Measurements from ENCODE around the gene TMEM164.
"Not testable (repeated sequence)": the region's sequence is repeated elsewhere in the genome, so short reads cannot be mapped to it uniquely, and the experiment has no call there.

The TMEM164 gene

GRCh38 chrX:110002300-110003166 is at the start of gene TMEM164:
Gene TMEM164 (plus strand): TSS chrX:110003114. CDS start chrX:110003775, 661 bp downstream.
- Mint-ChIP-seq H3K27me3 (peaks cover 32% of the 10 kb centered on the region), H3K9me3 (no peaks in the 10 kb centered on the region), H3K27ac (peak within 1 kb of the TSS; percentile 88), H3K36me3 (ENCODE audit: low read depth) (no peaks in the 10 kb centered on the region), H3K4me1 (ENCODE audit: low read depth) (peaks cover 38% of the 10 kb centered on the region), H3K4me3 (peak within 1 kb of the TSS; percentile 84)
- DNase-seq, result peak; percentile 85

GRCh38 chrX:109954333-109954732 is 48.6 kb upstream of the TMEM164 start:
- Mint-ChIP-seq H3K27ac (no peak overlapping the region), H3K4me3 (no peak overlapping the region), H3K4me1 (ENCODE audit: low read depth) (peaks cover 2% of the 10 kb centered on the region), H3K9me3 (no peaks in the 10 kb centered on the region), H3K36me3 (ENCODE audit: low read depth) (no peaks in the 10 kb centered on the region), H3K27me3 (peaks cover 5% of the 10 kb centered on the region)
- no peak for DNase-seq

GRCh38 chrX:109954955-109955354 is 48.0 kb upstream of the TMEM164 start:
- no peak overlapping the region for H3K27ac Mint-ChIP-seq
- no peak for DNase-seq

GRCh38 chrX:109958266-109958665 is 44.6 kb upstream of the TMEM164 start:
- Mint-ChIP-seq H3K4me1 (ENCODE audit: low read depth) (peaks cover 2% of the 10 kb centered on the region), H3K4me3 (no peak overlapping the region), H3K9me3 (no peaks in the 10 kb centered on the region), H3K27ac (no peak overlapping the region), H3K27me3 (no peaks in the 10 kb centered on the region), H3K36me3 (ENCODE audit: low read depth) (no peaks in the 10 kb centered on the region)
- DNase-seq, result no peak

More at GRCh38 chrX:109954955-109955354, 48.0 kb upstream of the TMEM164 start:
- Mint-ChIP-seq H3K4me1 (ENCODE audit: low read depth) (peaks cover 2% of the 10 kb centered on the region), H3K9me3 (no peaks in the 10 kb centered on the region), H3K4me3 (no peak overlapping the region), H3K36me3 (ENCODE audit: low read depth) (no peaks in the 10 kb centered on the region), H3K27me3 (no peaks in the 10 kb centered on the region)

GRCh38 chrX:109959356-109959871 is 43.5 kb upstream of the TMEM164 start:
- Mint-ChIP-seq H3K4me3 (no peak overlapping the region), H3K4me1 (ENCODE audit: low read depth) (peaks cover 2% of the 10 kb centered on the region), H3K27ac (no peak overlapping the region), H3K36me3 (ENCODE audit: low read depth) (no peaks in the 10 kb centered on the region), H3K27me3 (peaks cover 6% of the 10 kb centered on the region), H3K9me3 (no peaks in the 10 kb centered on the region)
- no peak for DNase-seq

DNA sequence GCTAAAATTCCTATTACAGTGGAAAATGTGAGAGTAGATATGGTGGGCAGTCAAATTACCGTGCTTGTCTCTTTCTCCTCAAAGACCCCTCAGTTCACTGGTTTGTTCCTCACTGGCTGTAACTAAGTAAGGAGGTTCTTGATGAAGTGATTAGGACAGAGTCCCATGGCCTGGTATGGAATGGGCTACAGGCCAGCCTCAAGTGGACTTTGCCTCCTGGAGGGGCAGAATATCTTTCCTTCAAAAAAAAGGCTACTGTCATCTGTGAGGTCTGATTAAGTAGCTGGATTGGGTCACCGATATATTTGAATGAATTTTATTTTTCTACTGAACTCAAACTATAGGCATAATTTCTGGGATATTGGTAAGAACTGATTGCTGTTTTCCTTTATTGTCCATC is 38.5 kb upstream of the TMEM164 start:
- Mint-ChIP-seq H3K27ac (no peak overlapping the region), H3K9me3 (no peaks in the 10 kb centered on the region), H3K36me3 (ENCODE audit: low read depth) (no peaks in the 10 kb centered on the region), H3K4me1 (ENCODE audit: low read depth) (no peaks in the 10 kb centered on the region), H3K4me3 (no peak overlapping the region), H3K27me3 (peaks cover 19% of the 10 kb centered on the region)
- DNase-seq, result no peak

DNA sequence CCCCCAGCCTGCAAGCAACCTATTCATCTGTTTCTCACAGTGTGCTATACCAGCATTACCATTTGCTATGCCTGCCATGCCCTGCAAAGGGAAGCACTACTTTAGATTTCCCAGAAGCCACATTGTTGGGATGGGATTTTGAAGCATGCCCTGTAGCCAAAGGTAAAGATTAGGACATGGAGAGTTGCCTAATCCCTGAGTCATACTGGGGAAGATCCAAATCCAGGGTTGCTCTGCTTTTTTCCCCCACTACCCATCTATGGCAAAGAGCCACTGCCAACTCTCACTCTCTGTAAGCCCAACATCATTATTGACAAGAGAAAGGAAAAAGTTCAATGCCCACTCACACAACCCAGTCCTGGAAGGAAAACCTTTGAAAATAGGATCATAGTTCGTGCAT is 36.7 kb upstream of the TMEM164 start:
- no peak for DNase-seq
- Mint-ChIP-seq H3K27me3 (peaks cover 19% of the 10 kb centered on the region), H3K9me3 (no peaks in the 10 kb centered on the region), H3K4me3 (no peak overlapping the region), H3K4me1 (ENCODE audit: low read depth) (no peaks in the 10 kb centered on the region), H3K27ac (no peak overlapping the region), H3K36me3 (ENCODE audit: low read depth) (no peaks in the 10 kb centered on the region)

- Mint-ChIP-seq H3K9me3 (no peaks in the 10 kb centered on the region), H3K27me3 (peaks cover 27% of the 10 kb centered on the region), H3K36me3 (ENCODE audit: low read depth) (no peaks in the 10 kb centered on the region), H3K4me1 (ENCODE audit: low read depth) (no peaks in the 10 kb centered on the region), H3K27ac (no peak overlapping the region), H3K4me3 (no peak overlapping the region)
- no peak for DNase-seq
Measured at GRCh38 chrX:109967156-109967555, 35.8 kb upstream of the TMEM164 start.

DNA sequence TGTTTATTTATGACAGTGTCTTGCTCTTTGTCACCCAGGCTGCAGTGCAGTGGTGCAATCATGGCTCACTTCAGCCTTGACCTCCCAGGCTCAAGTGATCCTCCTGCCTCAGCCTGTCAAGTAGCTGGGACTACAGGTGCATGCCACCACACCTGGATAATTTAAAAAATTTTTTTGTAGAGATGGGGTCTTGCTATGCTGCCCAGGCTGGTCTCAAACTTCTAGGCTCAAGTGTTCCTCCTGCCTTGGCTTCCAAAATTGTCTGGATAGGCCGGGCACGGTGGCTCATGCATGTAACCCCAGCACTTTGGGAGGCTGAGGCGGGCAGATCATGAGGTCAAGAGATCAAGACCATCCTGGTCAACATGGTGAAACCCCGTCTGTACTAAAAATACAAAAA is 32.1 kb upstream of the TMEM164 start:
- not testable (repeated sequence) for H3K27ac Mint-ChIP-seq; DNase-seq; H3K36me3 Mint-ChIP-seq (ENCODE audit: low read depth); H3K4me3 Mint-ChIP-seq; H3K9me3 Mint-ChIP-seq; H3K4me1 Mint-ChIP-seq (ENCODE audit: low read depth)
- H3K27me3 Mint-ChIP-seq, result peaks cover 26% of the 10 kb centered on the region

GRCh38 chrX:109974906-109975655 is 27.8 kb upstream of the TMEM164 start:
- H3K36me3 Mint-ChIP-seq (ENCODE audit: low read depth), result no peaks in the 10 kb centered on the region
- peaks cover 41% of the 10 kb centered on the region for H3K27me3 Mint-ChIP-seq
- H3K9me3 Mint-ChIP-seq, result no peaks in the 10 kb centered on the region
- H3K4me1 Mint-ChIP-seq (ENCODE audit: low read depth), result peaks cover 9% of the 10 kb centered on the region
- no peak for DNase-seq
- H3K4me3 Mint-ChIP-seq, result no peak overlapping the region
- peak overlapping the region; percentile 8 for H3K27ac Mint-ChIP-seq

DNA sequence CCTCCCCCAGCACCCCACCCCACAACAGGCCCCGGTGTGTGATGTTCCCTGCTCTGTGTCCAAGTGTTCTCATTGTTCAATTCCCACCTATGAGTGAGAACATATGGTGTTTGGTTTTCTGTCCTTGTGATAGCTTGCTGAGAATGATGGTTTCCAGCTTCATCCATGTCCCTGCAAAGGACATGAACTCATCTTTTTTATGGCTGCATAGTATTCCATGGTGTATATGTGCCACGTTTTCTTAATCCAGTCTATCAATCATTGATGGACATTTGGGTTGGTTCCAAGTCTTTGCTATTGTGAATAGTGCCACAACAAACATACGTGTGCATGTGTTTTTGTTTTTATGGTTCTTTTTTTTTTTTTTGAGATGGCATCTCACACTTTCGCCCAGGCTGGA is 17.7 kb upstream of the TMEM164 start:
- peaks cover 21% of the 10 kb centered on the region for H3K27me3 Mint-ChIP-seq
- H3K4me1 Mint-ChIP-seq (ENCODE audit: low read depth); H3K27ac Mint-ChIP-seq; H3K36me3 Mint-ChIP-seq (ENCODE audit: low read depth); H3K4me3 Mint-ChIP-seq; H3K9me3 Mint-ChIP-seq; DNase-seq: not testable (repeated sequence)

- Mint-ChIP-seq H3K9me3 (no peaks in the 10 kb centered on the region), H3K27ac (no peak overlapping the region)
- DNase-seq, result no peak
Measured at GRCh38 chrX:109987884-109988283, 15.0 kb upstream of the TMEM164 start.

DNA sequence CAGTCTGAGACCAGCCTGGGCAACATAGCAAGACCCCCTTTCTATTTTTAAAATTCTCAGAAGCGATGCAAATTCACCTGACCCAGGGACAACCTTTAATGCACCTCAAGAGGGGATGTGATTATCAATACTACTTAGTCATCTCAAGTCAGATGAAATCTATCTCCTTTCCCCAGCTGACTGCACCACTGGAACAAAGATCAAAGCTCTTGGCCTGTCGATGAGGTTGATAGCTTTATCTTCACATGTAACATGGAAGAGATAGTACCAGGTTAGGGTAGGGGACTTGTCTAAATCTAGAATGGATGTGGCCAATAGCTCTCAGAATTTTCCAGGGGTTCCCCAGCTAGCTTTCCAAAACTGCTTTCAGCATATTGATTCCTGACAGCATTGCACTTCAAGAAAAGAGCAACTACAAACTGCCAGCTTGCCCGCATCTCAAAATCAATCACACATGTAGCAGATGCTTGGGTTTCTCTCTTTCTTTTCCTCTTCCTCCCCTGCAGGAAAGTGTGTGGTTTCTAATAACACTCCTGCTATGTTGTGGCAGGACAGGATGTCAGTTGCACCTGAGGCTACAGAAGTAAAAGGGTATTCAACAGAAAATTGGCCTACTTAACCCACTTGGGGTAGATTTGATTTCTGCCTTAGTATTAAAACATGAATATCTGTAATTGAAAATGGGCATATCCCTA is 12.2 kb upstream of the TMEM164 start:
- Mint-ChIP-seq H3K36me3 (ENCODE audit: low read depth) (no peaks in the 10 kb centered on the region), H3K4me3 (no peak overlapping the region), H3K27me3 (peaks cover 23% of the 10 kb centered on the region), H3K27ac (no peak overlapping the region), H3K4me1 (ENCODE audit: low read depth) (peaks cover 18% of the 10 kb centered on the region), H3K9me3 (no peaks in the 10 kb centered on the region)
- no peak for DNase-seq

More at GRCh38 chrX:109987884-109988283, 15.0 kb upstream of the TMEM164 start:
- Mint-ChIP-seq H3K4me1 (ENCODE audit: low read depth) (peaks cover 16% of the 10 kb centered on the region), H3K36me3 (ENCODE audit: low read depth) (no peaks in the 10 kb centered on the region), H3K4me3 (no peak overlapping the region), H3K27me3 (peaks cover 18% of the 10 kb centered on the region)

- H3K36me3 Mint-ChIP-seq (ENCODE audit: low read depth), result no peaks in the 10 kb centered on the region
- H3K27me3 Mint-ChIP-seq, result peaks cover 18% of the 10 kb centered on the region
- DNase-seq, result no peak
Measured at GRCh38 chrX:109992203-109992602, 10.7 kb upstream of the TMEM164 start.

More at GRCh38 chrX:109992203-109992602, 10.7 kb upstream of the TMEM164 start:
- H3K4me3 Mint-ChIP-seq, result no peak overlapping the region
- no peak overlapping the region for H3K27ac Mint-ChIP-seq
- peaks cover 18% of the 10 kb centered on the region for H3K4me1 Mint-ChIP-seq (ENCODE audit: low read depth)
- H3K9me3 Mint-ChIP-seq, result no peaks in the 10 kb centered on the region

Measured in activated T-cell treated with anti-CD3 and anti-CD28 coated beads, Interleukin-2, amount 50 U/mL, for 24 hours (primary cell).